ENCODE data around the gene BAAT. TPM values are rescaled to one million over a fixed set of nuclear protein-coding genes. Genes with fewer than 3 reads are reported as not detected.

The BAAT gene
- total RNA-seq, 1 donor from 2014 or later: 8.9 TPM

DNA sequence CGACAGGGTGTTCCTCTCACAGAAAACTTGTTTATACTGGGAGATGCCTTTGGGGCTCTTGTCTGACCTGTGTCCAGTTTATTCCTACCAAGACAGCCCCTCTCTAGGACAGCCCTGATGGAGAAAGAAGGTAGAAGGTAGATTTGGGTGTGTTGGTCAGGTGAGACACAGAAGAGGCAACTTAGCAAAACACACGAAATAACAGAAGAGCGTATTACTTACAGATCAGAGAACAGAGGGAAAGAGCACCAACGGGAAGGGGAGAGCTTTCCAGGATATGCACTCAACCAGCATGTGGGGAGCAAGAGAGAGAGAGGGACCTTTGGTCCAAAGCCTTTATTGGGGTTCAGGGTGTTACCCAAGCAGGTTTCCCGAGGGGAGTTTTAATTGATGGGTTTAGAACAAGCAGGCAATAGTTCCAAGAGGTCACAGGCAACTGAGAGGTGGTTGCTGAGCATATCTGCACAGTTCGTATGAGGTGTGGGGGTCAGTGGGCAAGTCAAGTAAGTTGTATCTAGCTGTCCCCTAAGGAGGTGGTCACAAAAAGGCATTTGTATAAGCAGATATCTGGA is 31.8 kb downstream of the BAAT start:
- Mint-ChIP-seq H3K36me3 (ENCODE audit: low read depth, unreplicated experiment) (no peaks in the 10 kb centered on the region), H3K4me3 (ENCODE audit: unreplicated experiment) (no peak overlapping the region), H3K27me3 (ENCODE audit: low read depth, unreplicated experiment) (no peaks in the 10 kb centered on the region), H3K9me3 (ENCODE audit: unreplicated experiment) (peaks cover 6% of the 10 kb centered on the region), H3K4me1 (ENCODE audit: low read depth, unreplicated experiment) (peaks cover 15% of the 10 kb centered on the region), H3K27ac (ENCODE audit: unreplicated experiment) (no peak overlapping the region)
- Histone ChIP-seq H2AFZ (ENCODE audit: low read depth, low read length) (no peak overlapping the region), H3K36me3 (ENCODE audit: insufficient read depth, low read length) (no peaks in the 10 kb centered on the region), H3K4me2 (ENCODE audit: low read length) (no peak overlapping the region), H3K27ac (ENCODE audit: low read depth, low read length) (no peak overlapping the region), H4K20me1 (ENCODE audit: insufficient read depth, low read length) (no peaks in the 10 kb centered on the region), H3K4me3 (ENCODE audit: insufficient read depth, low read depth, low read length) (no peak overlapping the region), H3K9me3 (ENCODE audit: insufficient read depth, low read depth, low read length) (no peaks in the 10 kb centered on the region), H3K9ac (ENCODE audit: low read length) (no peak overlapping the region), H3K4me1 (ENCODE audit: insufficient read depth, low read length) (no peaks in the 10 kb centered on the region), H3K27me3 (ENCODE audit: insufficient read depth, low read length) (no peaks in the 10 kb centered on the region), H3K79me2 (ENCODE audit: insufficient read depth, low read length) (no peaks in the 10 kb centered on the region)
- TF ChIP-seq EZH2 (IDR thresholded peaks at IDR 0.05; ENCODE audit: insufficient read depth, low read length): no peak
- TF ChIP-seq, protein P1, sequence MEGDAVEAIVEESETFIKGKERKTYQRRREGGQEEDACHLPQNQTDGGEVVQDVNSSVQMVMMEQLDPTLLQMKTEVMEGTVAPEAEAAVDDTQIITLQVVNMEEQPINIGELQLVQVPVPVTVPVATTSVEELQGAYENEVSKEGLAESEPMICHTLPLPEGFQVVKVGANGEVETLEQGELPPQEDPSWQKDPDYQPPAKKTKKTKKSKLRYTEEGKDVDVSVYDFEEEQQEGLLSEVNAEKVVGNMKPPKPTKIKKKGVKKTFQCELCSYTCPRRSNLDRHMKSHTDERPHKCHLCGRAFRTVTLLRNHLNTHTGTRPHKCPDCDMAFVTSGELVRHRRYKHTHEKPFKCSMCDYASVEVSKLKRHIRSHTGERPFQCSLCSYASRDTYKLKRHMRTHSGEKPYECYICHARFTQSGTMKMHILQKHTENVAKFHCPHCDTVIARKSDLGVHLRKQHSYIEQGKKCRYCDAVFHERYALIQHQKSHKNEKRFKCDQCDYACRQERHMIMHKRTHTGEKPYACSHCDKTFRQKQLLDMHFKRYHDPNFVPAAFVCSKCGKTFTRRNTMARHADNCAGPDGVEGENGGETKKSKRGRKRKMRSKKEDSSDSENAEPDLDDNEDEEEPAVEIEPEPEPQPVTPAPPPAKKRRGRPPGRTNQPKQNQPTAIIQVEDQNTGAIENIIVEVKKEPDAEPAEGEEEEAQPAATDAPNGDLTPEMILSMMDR (IDR thresholded peaks at IDR 0.05; ENCODE audit: insufficient read depth, low read depth, low read length): no peak
- FAIRE-seq (no peak), DNase-seq (ENCODE audit: low read depth) (no peak)

DNA sequence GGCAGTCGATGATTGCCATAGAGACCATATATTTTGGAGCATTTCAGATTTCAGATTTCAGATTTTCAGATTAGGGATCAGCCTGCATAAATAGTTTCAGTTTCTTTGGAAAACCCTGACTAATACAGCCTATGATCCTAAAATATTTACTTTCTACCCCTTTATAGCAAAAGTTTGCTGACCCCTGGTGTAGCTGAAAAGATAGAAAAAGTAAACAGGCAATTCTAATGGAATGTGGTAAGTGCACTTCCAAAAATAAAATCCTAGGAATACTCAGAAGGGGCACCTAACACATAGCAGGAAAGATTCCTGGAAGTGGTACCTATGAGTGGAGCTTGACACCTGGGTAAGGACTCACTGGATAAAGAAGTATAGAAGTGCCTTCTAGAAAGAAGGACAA is 34.5 kb downstream of the BAAT start:
- no peak overlapping the region for H3K4me3 ChIP-seq (ENCODE audit: insufficient read depth, low read depth, low read length)
- H3K9ac ChIP-seq (ENCODE audit: low read length): no peak overlapping the region
- DNase-seq (ENCODE audit: low read depth) (no peak), FAIRE-seq (no peak)
- H3K4me2 ChIP-seq (ENCODE audit: low read length): no peak overlapping the region
- no peak for TF ChIP-seq EZH2 (IDR thresholded peaks at IDR 0.05; ENCODE audit: insufficient read depth, low read length)
- TF ChIP-seq, protein P1 (IDR thresholded peaks at IDR 0.05; ENCODE audit: insufficient read depth, low read depth, low read length): no peak
- Mint-ChIP-seq H3K36me3 (ENCODE audit: low read depth, unreplicated experiment) (no peaks in the 10 kb centered on the region), H3K9me3 (ENCODE audit: unreplicated experiment) (no peaks in the 10 kb centered on the region), H3K27ac (ENCODE audit: unreplicated experiment) (no peak overlapping the region), H3K27me3 (ENCODE audit: low read depth, unreplicated experiment) (no peaks in the 10 kb centered on the region), H3K4me1 (ENCODE audit: low read depth, unreplicated experiment) (peaks cover 13% of the 10 kb centered on the region), H3K4me3 (ENCODE audit: unreplicated experiment) (no peak overlapping the region)
- no peaks in the 10 kb centered on the region for H3K4me1 ChIP-seq (ENCODE audit: insufficient read depth, low read length)
- H3K27ac ChIP-seq (ENCODE audit: low read depth, low read length): no peak overlapping the region
- H4K20me1 ChIP-seq (ENCODE audit: insufficient read depth, low read length): no peaks in the 10 kb centered on the region
- H3K9me3 ChIP-seq (ENCODE audit: insufficient read depth, low read depth, low read length): no peaks in the 10 kb centered on the region
- no peaks in the 10 kb centered on the region for H3K36me3 ChIP-seq (ENCODE audit: insufficient read depth, low read length)
- no peak overlapping the region for H2AFZ ChIP-seq (ENCODE audit: low read depth, low read length)
- no peaks in the 10 kb centered on the region for H3K27me3 ChIP-seq (ENCODE audit: insufficient read depth, low read length)
- no peaks in the 10 kb centered on the region for H3K79me2 ChIP-seq (ENCODE audit: insufficient read depth, low read length)

DNA sequence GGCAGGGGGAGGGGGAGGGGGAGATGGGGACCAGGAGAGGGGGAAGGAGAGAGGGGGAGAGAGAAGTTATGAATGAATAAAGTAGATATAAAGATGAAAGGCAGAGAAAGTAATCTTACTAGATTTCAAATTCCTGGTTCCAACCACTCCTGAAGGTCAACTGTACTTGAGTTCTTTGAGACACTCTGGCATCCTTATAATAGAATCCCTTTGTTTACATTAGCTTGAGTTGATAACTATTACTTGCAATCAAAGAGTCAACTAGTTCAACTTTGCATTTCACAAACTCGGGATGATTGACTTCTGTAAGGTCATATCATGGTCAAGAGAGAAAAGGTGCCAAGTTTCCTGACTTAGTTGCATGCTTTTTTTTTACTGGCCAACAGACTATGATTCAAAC is 42.2 kb downstream of the BAAT start:
- Histone ChIP-seq H3K9me3 (ENCODE audit: insufficient read depth, low read depth, low read length) (no peaks in the 10 kb centered on the region), H3K27ac (ENCODE audit: low read depth, low read length) (no peak overlapping the region), H2AFZ (ENCODE audit: low read depth, low read length) (no peak overlapping the region), H3K27me3 (ENCODE audit: insufficient read depth, low read length) (no peaks in the 10 kb centered on the region), H3K4me2 (ENCODE audit: low read length) (no peak overlapping the region), H3K79me2 (ENCODE audit: insufficient read depth, low read length) (no peaks in the 10 kb centered on the region), H4K20me1 (ENCODE audit: insufficient read depth, low read length) (no peaks in the 10 kb centered on the region), H3K4me1 (ENCODE audit: insufficient read depth, low read length) (no peaks in the 10 kb centered on the region), H3K4me3 (ENCODE audit: insufficient read depth, low read depth, low read length) (no peak overlapping the region), H3K36me3 (ENCODE audit: insufficient read depth, low read length) (no peaks in the 10 kb centered on the region), H3K9ac (ENCODE audit: low read length) (no peak overlapping the region)
- TF ChIP-seq, protein P1 (IDR thresholded peaks at IDR 0.05; ENCODE audit: insufficient read depth, low read depth, low read length): no peak
- TF ChIP-seq EZH2 (IDR thresholded peaks at IDR 0.05; ENCODE audit: insufficient read depth, low read length): no peak
- no peaks in the 10 kb centered on the region for H3K36me3 Mint-ChIP-seq (ENCODE audit: low read depth, unreplicated experiment)
- H3K27me3 Mint-ChIP-seq (ENCODE audit: low read depth, unreplicated experiment): no peaks in the 10 kb centered on the region
- H3K27ac Mint-ChIP-seq (ENCODE audit: unreplicated experiment): no peak overlapping the region
- FAIRE-seq (no peak), DNase-seq (ENCODE audit: low read depth) (no peak)
- H3K9me3 Mint-ChIP-seq (ENCODE audit: unreplicated experiment): no peaks in the 10 kb centered on the region
- H3K4me1 Mint-ChIP-seq (ENCODE audit: low read depth, unreplicated experiment): no peaks in the 10 kb centered on the region
- H3K4me3 Mint-ChIP-seq (ENCODE audit: unreplicated experiment): no peak overlapping the region

All from astrocyte (in vitro differentiated cells and primary cell).